B cell (primary cell): Measurements from ENCODE around the gene OXSR1.

Source experiments
- CTCF ChIP-seq: fragments of 200-600 bp; IDR thresholded peaks from one replicate; pipeline ENCODE4 v1.8.0; 2022; ENCODE audit warnings: antibody characterized with exemption, mild to moderate bottlenecking
- EZH2 ChIP-seq: IDR thresholded peaks from 2 replicates; pipeline ENCODE4 v1.6.1; 2012; ENCODE audit warnings: borderline replicate concordance, low read depth, mild to moderate bottlenecking, moderate library complexity, low read length; ENCODE audit not compliant: insufficient read depth, poor library complexity, severe bottlenecking

- TF ChIP-seq EZH2 (no peak), CTCF (no peak)
These were observed 67.4 kb downstream of the OXSR1 start for GRCh38 chr3:38232701-38233100.
